HEK293 (cell line): Measurements from ENCODE around the gene FMN1.

Experiments used
- CTCF ChIA-PET: fragments of 350-600 bp; formaldehyde crosslinking; extraction: SDS; loops from one replicate; lab custom pipeline; 2021; ENCODE audit warnings: antibody characterized with exemption; lab: Yijun Ruan, JAX
- POLR2A ChIA-PET: fragments of 300-600 bp; formaldehyde crosslinking; extraction: SDS; loops from one replicate; lab custom pipeline; 2020; ENCODE audit warnings: antibody characterized with exemption, inconsistent platforms; lab: Yijun Ruan, JAX
- H3K27ac ChIP-seq: fragments of 200-500 bp; sonication (Bioruptor generic); 2 replicates; pipeline ENCODE4 v1.5.1; 2014; ENCODE audit warnings: low read depth, low read length, control low read depth, inconsistent platforms; ENCODE audit errors: extremely low read depth
- H3K36me3 ChIP-seq, 2 experiments: fragments of 200-500 bp in 1 of 2; sonication (Bioruptor generic) in 1 of 2; 1 replicate in 1 of 2; 2 replicates in 1 of 2; pipeline ENCODE4 v1.5.1; 2014 to 2017; ENCODE audit warnings: inconsistent platforms in 2 of 2, low read length in 2 of 2; ENCODE audit not compliant: control insufficient read depth in 2 of 2, insufficient read depth in 1 of 2
- H3K4me1 ChIP-seq: fragments of 200-500 bp; sonication (Bioruptor generic); 2 replicates; pipeline ENCODE4 v1.5.1; 2014; ENCODE audit warnings: mild to moderate bottlenecking, low read length, inconsistent platforms; ENCODE audit not compliant: control insufficient read depth, insufficient read depth
- H3K4me3 ChIP-seq: 2 replicates; pipeline ENCODE4 v1.5.1; 2011; ENCODE audit warnings: low read depth, mild to moderate bottlenecking, control low read depth, low read length, moderate library complexity
- H3K9me3 ChIP-seq: fragments of 200-500 bp; sonication (Bioruptor generic); 2 replicates; pipeline ENCODE4 v1.5.1; 2014; ENCODE audit warnings: low read depth, low read length, inconsistent platforms; ENCODE audit not compliant: control insufficient read depth, insufficient read depth
- BCL11B ChIP-seq: fragments of 450-650 bp; formaldehyde crosslinking; IDR thresholded peaks from 2 replicates; pipeline ENCODE4 v1.5.1; 2016; ENCODE audit warnings: low read depth, missing biosample characterization, missing genetic modification characterization
- KLF7 ChIP-seq: fragments of 450-650 bp; formaldehyde crosslinking; IDR thresholded peaks from 2 replicates; pipeline ENCODE4 v1.5.1; 2016; ENCODE audit warnings: missing biosample characterization, missing genetic modification characterization, borderline replicate concordance
- PRDM10 ChIP-seq: fragments of 450-650 bp; formaldehyde crosslinking; IDR thresholded peaks from 2 replicates; pipeline ENCODE4 v1.5.1; 2016; ENCODE audit warnings: missing biosample characterization, missing genetic modification characterization
- RBAK ChIP-seq: fragments of 450-650 bp; formaldehyde crosslinking; IDR thresholded peaks from 2 replicates; pipeline ENCODE4 v1.5.1; 2016; ENCODE audit warnings: missing biosample characterization, missing genetic modification characterization
- SCRT1 ChIP-seq: fragments of 450-650 bp; formaldehyde crosslinking; IDR thresholded peaks from 2 replicates; pipeline ENCODE4 v1.5.1; 2016; ENCODE audit warnings: missing biosample characterization, missing genetic modification characterization, borderline replicate concordance
- TRIM28 ChIP-seq: IDR thresholded peaks from 2 replicates; pipeline ENCODE4 v1.6.1; 2011; ENCODE audit warnings: low read length, control low read depth, borderline replicate concordance
- WT1 ChIP-seq: fragments of 450-650 bp; formaldehyde crosslinking; IDR thresholded peaks from 2 replicates; pipeline ENCODE4 v1.5.1; 2016; ENCODE audit warnings: missing biosample characterization, missing genetic modification characterization
- ZBTB26 ChIP-seq: fragments of 450-650 bp; formaldehyde crosslinking; optimal IDR thresholded peaks from 2 replicates; pipeline ENCODE3; 2016; ENCODE audit warnings: missing biosample characterization, mild to moderate bottlenecking, missing genetic modification characterization
- ZFP3 ChIP-seq: fragments of 450-650 bp; formaldehyde crosslinking; IDR thresholded peaks from 2 replicates; pipeline ENCODE4 v1.5.1; 2016; ENCODE audit warnings: low read depth, missing biosample characterization, missing genetic modification characterization
- ZNF114 ChIP-seq: fragments of 450-650 bp; formaldehyde crosslinking; IDR thresholded peaks from 2 replicates; pipeline ENCODE4 v1.5.0; 2017; ENCODE audit warnings: missing biosample characterization, missing genetic modification characterization
- ZNF133 ChIP-seq: fragments of 450-650 bp; formaldehyde crosslinking; IDR thresholded peaks from 2 replicates; pipeline ENCODE4 v1.5.1; 2016; ENCODE audit warnings: missing biosample characterization, missing genetic modification characterization
- ZNF155 ChIP-seq: fragments of 450-650 bp; formaldehyde crosslinking; IDR thresholded peaks from 2 replicates; pipeline ENCODE4 v1.5.1; 2016; ENCODE audit warnings: missing biosample characterization, missing genetic modification characterization
- ZNF169 ChIP-seq: fragments of 450-650 bp; formaldehyde crosslinking; IDR thresholded peaks from 2 replicates; pipeline ENCODE4 v1.5.1; 2016; ENCODE audit warnings: missing biosample characterization, missing genetic modification characterization
- ZNF362 ChIP-seq: fragments of 450-650 bp; formaldehyde crosslinking; IDR thresholded peaks from 2 replicates; pipeline ENCODE4 v1.5.1; 2016; ENCODE audit warnings: missing biosample characterization, missing genetic modification characterization
- ZNF391 ChIP-seq: fragments of 450-650 bp; formaldehyde crosslinking; IDR thresholded peaks from 2 replicates; pipeline ENCODE4 v1.5.1; 2016; ENCODE audit warnings: low read depth, missing biosample characterization, missing genetic modification characterization, borderline replicate concordance
- ZNF510 ChIP-seq: fragments of 450-650 bp; formaldehyde crosslinking; IDR thresholded peaks from 2 replicates; pipeline ENCODE4 v1.5.1; 2018; ENCODE audit warnings: mild to moderate bottlenecking, missing genetic modification characterization, missing biosample characterization; ENCODE audit not compliant: insufficient replicate concordance
- ZNF514 ChIP-seq: fragments of 450-650 bp; formaldehyde crosslinking; IDR thresholded peaks from 2 replicates; pipeline ENCODE4 v1.5.1; 2016; ENCODE audit warnings: missing biosample characterization, missing genetic modification characterization
- ZNF600 ChIP-seq: fragments of 450-650 bp; formaldehyde crosslinking; IDR thresholded peaks from 2 replicates; pipeline ENCODE4 v1.5.1; 2016; ENCODE audit warnings: missing biosample characterization, missing genetic modification characterization
- ZNF624 ChIP-seq: fragments of 450-650 bp; formaldehyde crosslinking; IDR thresholded peaks from 2 replicates; pipeline ENCODE4 v1.5.1; 2017; ENCODE audit warnings: missing biosample characterization, missing genetic modification characterization
- ZNF707 ChIP-seq: fragments of 450-650 bp; formaldehyde crosslinking; IDR thresholded peaks from 2 replicates; pipeline ENCODE4 v1.5.1; 2016; ENCODE audit warnings: missing biosample characterization, missing genetic modification characterization
- ZNF747 ChIP-seq: fragments of 450-650 bp; formaldehyde crosslinking; IDR thresholded peaks from 2 replicates; pipeline ENCODE4 v1.5.1; 2016; ENCODE audit warnings: missing biosample characterization, missing genetic modification characterization
- ZNF768 ChIP-seq: fragments of 450-650 bp; formaldehyde crosslinking; IDR thresholded peaks from 2 replicates; pipeline ENCODE4 v1.5.1; 2018; ENCODE audit warnings: missing biosample characterization, mild to moderate bottlenecking, missing genetic modification characterization
- ZNF843 ChIP-seq: fragments of 450-650 bp; formaldehyde crosslinking; IDR thresholded peaks from 2 replicates; pipeline ENCODE4 v1.5.1; 2016; ENCODE audit warnings: missing biosample characterization, missing genetic modification characterization
- TF ChIP-seq, protein P1 (sequence below): fragments of 450-650 bp; formaldehyde crosslinking; IDR thresholded peaks from 2 replicates; pipeline ENCODE4 v1.5.1; 2016; ENCODE audit warnings: missing biosample characterization, missing genetic modification characterization

FMN1 gene

DNA sequence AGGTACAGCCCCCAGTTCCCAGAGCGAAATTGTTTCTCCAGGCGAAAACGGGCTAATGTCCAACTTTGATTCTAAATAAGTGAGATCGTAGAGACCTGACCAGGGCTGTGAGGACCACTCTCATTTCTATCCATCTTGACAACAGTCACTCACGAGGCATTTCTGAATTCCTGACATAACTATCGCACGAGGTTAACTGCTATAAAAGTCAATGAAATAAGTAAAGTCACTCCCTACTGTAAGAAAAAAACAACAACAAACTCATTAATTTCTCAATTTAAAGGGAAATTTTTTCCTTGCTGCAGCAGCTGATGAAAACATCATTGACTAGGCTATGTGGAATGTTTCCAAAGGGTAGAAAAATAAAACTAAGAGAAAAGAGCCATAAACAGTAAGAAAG, 407.6 kb downstream of the FMN1 start:
- Histone ChIP-seq H3K4me3 (no peak overlapping the region), H3K36me3 (no peaks in the 10 kb centered on the region), H3K27ac (no peak overlapping the region), H3K9me3 (no peaks in the 10 kb centered on the region), H3K4me1 (no peaks in the 10 kb centered on the region)
- ChIA-PET POLR2A (no interaction called here), CTCF (no interaction called here)
- TF ChIP-seq WT1 (tag by site-specific recombination) = no peak
- TF ChIP-seq SCRT1 (tag by site-specific recombination) = no peak
- TF ChIP-seq ZNF707 (tag by site-specific recombination) = no peak

- H3K4me1 ChIP-seq = no peaks in the 10 kb centered on the region
- POLR2A ChIA-PET = no interaction called here
- CTCF ChIA-PET = interaction anchor here (1.1 kb wide), 1 partner anchor 9 kb away, joined by 3 read pairs; no protein-coding TSS in a partner anchor
These were observed 409.9 kb downstream of the FMN1 start for GRCh38 chr15:32784581-32784980.

GRCh38 chr15:32781781-32782180, 412.7 kb downstream of the FMN1 start:
- Histone ChIP-seq H3K4me3 (no peak overlapping the region), H3K27ac (no peak overlapping the region), H3K4me1 (no peaks in the 10 kb centered on the region), H3K36me3 (no peaks in the 10 kb centered on the region), H3K9me3 (no peaks in the 10 kb centered on the region)
- ChIA-PET CTCF (no interaction called here), POLR2A (no interaction called here)
- TF ChIP-seq, protein P1, sequence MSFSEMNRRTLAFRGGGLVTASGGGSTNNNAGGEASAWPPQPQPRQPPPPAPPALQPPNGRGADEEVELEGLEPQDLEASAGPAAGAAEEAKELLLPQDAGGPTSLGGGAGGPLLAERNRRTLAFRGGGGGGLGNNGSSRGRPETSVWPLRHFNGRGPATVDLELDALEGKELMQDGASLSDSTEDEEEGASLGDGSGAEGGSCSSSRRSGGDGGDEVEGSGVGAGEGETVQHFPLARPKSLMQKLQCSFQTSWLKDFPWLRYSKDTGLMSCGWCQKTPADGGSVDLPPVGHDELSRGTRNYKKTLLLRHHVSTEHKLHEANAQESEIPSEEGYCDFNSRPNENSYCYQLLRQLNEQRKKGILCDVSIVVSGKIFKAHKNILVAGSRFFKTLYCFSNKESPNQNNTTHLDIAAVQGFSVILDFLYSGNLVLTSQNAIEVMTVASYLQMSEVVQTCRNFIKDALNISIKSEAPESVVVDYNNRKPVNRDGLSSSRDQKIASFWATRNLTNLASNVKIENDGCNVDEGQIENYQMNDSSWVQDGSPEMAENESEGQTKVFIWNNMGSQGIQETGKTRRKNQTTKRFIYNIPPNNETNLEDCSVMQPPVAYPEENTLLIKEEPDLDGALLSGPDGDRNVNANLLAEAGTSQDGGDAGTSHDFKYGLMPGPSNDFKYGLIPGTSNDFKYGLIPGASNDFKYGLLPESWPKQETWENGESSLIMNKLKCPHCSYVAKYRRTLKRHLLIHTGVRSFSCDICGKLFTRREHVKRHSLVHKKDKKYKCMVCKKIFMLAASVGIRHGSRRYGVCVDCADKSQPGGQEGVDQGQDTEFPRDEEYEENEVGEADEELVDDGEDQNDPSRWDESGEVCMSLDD (tag by site-specific recombination) = no peak
- TF ChIP-seq PRDM10 (tag by site-specific recombination) (no peak), ZNF510 (tag by site-specific recombination) (no peak), BCL11B (tag by site-specific recombination) (no peak), TRIM28 (no peak), ZNF514 (tag by site-specific recombination) (no peak)

More at GRCh38 chr15:32784581-32784980, 409.9 kb downstream of the FMN1 start:
- Histone ChIP-seq H3K27ac (no peak overlapping the region), H3K9me3 (no peaks in the 10 kb centered on the region), H3K4me3 (no peak overlapping the region)
- TF ChIP-seq ZNF747 = no peak
- no peak for TF ChIP-seq ZNF843 (tag by site-specific recombination)
- TF ChIP-seq ZNF155 (tag by site-specific recombination) = no peak
- TF ChIP-seq ZNF114 (tag by site-specific recombination) = no peak
- TF ChIP-seq, protein P1 (tag by site-specific recombination) = no peak
- no peak for TF ChIP-seq ZNF169 (tag by site-specific recombination)
- no peak for TF ChIP-seq ZFP3 (tag by site-specific recombination)
- TF ChIP-seq RBAK (tag by site-specific recombination) = no peak
- no peak for TF ChIP-seq ZNF600 (tag by site-specific recombination)
- no peak for TF ChIP-seq ZNF768 (tag by site-specific recombination)
- TF ChIP-seq ZNF624 (tag by site-specific recombination) = no peak
- no peak for TF ChIP-seq ZNF362 (tag by site-specific recombination)
- TF ChIP-seq KLF7 (tag by site-specific recombination) = no peak
- no peak for TF ChIP-seq ZNF133 (tag by site-specific recombination)
- TF ChIP-seq ZBTB26 = no peak
- no peak for TF ChIP-seq ZNF391 (tag by site-specific recombination)
- TF ChIP-seq, all 188 proteins: peak for 0
- H3K36me3 ChIP-seq = no peaks in the 10 kb centered on the region
